NB4 (cell line): ENCODE data around the gene LARP6.

Experiments
- POLR2A ChIP-seq: IDR thresholded peaks from 2 replicates; pipeline ENCODE4 v1.6.1; 2011; ENCODE audit warnings: mild to moderate bottlenecking; ENCODE audit not compliant: insufficient read length; ENCODE audit errors: extremely low read depth
- TF ChIP-seq, protein P1 (sequence below): IDR thresholded peaks from one replicate; pipeline ENCODE4 v1.5.1; 2012; ENCODE audit warnings: low read depth, low read length

DNA sequence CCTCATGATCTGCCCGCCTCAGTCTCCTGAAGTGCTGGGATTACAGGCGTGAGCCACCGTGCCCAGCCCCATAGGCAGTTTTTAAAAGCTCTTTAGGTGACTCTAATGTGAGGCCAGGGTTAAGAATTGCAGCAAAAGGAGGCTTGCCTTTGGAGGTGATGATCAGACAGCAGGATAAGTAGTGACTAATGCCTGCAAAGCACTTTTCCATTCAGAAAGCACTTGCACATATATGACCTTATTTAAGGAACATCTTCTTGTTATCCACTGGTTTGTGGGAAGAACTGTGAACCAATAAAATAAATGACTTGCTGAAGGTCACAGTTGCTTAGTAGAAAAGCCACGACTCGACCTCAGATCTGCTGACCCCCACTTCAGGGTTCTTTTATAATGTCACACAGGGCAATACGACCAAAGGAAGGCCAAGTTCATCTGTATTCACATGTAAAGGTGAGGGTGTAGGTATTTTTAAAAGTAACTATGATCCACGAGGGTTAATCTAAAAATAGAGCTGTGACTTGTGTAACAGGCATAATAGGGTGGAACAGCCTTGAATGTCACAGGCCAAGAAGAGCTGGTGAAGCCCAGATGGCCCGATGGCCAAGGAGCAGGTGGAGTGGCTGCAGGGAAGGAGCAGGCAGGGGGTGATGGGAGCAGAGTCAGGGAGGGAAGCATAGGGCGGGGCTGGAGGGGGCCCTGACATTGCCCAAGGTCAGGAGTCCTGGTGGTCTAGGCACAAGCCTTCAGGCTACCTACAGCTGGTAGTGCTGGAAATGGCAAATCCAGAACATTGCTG lies 24.4 kb downstream of the LARP6 start:
- TF ChIP-seq POLR2A: no peak
- TF ChIP-seq, protein P1, sequence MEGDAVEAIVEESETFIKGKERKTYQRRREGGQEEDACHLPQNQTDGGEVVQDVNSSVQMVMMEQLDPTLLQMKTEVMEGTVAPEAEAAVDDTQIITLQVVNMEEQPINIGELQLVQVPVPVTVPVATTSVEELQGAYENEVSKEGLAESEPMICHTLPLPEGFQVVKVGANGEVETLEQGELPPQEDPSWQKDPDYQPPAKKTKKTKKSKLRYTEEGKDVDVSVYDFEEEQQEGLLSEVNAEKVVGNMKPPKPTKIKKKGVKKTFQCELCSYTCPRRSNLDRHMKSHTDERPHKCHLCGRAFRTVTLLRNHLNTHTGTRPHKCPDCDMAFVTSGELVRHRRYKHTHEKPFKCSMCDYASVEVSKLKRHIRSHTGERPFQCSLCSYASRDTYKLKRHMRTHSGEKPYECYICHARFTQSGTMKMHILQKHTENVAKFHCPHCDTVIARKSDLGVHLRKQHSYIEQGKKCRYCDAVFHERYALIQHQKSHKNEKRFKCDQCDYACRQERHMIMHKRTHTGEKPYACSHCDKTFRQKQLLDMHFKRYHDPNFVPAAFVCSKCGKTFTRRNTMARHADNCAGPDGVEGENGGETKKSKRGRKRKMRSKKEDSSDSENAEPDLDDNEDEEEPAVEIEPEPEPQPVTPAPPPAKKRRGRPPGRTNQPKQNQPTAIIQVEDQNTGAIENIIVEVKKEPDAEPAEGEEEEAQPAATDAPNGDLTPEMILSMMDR: no peak
